Measurements from ENCODE around the gene EFHC1. TPM values are rescaled to one million over a fixed set of nuclear protein-coding genes. Genes with fewer than 3 reads are reported as not detected.

EFHC1 gene
- total RNA-seq, 1 experiment from 2014 or later, result 13.2 TPM

DNA sequence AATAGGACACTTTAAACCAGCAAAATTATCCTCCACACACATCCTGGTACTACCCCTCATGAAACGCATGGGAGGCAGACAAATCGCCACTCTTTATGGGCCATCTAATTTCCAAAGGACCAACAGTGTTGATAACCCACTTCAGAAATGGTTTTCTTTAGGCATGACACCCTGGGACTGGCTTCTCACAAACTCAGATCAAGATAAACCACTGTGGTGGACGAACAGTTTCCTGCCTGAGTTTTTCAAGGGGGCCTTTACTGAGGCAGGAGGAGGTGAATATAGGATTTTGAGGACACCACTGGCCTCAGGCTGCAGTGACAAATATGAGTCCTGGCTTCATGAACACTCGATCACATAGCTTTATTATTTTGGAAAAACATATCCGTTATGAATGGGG, 130.7 kb downstream of the EFHC1 start:
- no peaks in the 10 kb centered on the region for H4K20me1 ChIP-seq (ENCODE audit: control insufficient read depth, insufficient read depth, insufficient read length)
- no peak overlapping the region for H2BK120ac ChIP-seq (ENCODE audit: low read depth, low read length, poor library complexity, severe bottlenecking)
- no peak overlapping the region for H2AK5ac ChIP-seq (ENCODE audit: insufficient read length, low read length)
- H3K79me1 ChIP-seq (ENCODE audit: insufficient read depth, low read depth, low read length, poor library complexity, severe bottlenecking), result no peaks in the 10 kb centered on the region
- H3K27ac ChIP-seq (ENCODE audit: insufficient read length, low read depth, low read length), result no peak overlapping the region
- H4K5ac ChIP-seq (ENCODE audit: insufficient read length, low read depth, low read length), result no peak overlapping the region
- no peaks in the 10 kb centered on the region for H3K9me3 ChIP-seq (ENCODE audit: control insufficient read depth, low read depth, low read length)
- no peak overlapping the region for H2BK12ac ChIP-seq (ENCODE audit: insufficient read length, low read depth, low read length)
- H4K91ac ChIP-seq (ENCODE audit: insufficient read length, low read depth, low read length), result no peak overlapping the region
- TF ChIP-seq, protein P1, sequence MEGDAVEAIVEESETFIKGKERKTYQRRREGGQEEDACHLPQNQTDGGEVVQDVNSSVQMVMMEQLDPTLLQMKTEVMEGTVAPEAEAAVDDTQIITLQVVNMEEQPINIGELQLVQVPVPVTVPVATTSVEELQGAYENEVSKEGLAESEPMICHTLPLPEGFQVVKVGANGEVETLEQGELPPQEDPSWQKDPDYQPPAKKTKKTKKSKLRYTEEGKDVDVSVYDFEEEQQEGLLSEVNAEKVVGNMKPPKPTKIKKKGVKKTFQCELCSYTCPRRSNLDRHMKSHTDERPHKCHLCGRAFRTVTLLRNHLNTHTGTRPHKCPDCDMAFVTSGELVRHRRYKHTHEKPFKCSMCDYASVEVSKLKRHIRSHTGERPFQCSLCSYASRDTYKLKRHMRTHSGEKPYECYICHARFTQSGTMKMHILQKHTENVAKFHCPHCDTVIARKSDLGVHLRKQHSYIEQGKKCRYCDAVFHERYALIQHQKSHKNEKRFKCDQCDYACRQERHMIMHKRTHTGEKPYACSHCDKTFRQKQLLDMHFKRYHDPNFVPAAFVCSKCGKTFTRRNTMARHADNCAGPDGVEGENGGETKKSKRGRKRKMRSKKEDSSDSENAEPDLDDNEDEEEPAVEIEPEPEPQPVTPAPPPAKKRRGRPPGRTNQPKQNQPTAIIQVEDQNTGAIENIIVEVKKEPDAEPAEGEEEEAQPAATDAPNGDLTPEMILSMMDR (conservative IDR thresholded peaks at IDR 0.05), result no peak
- no peak overlapping the region for H3K56ac ChIP-seq (ENCODE audit: insufficient read length, low read depth, low read length)
- H3K4me1 Mint-ChIP-seq, result peaks cover 48 to 53% of the 10 kb centered on the region in 2 experiments
- H2BK5ac ChIP-seq (ENCODE audit: insufficient read length, low read length), result no peak overlapping the region
- no peak overlapping the region; a peak in 2 of 7 replicates for H3K27ac Mint-ChIP-seq
- H3K4me3 Mint-ChIP-seq, result no peak overlapping the region; a peak in 1 of 5 replicates
- H3K14ac ChIP-seq (ENCODE audit: insufficient read depth, low read length), result no peak overlapping the region
- no peaks in the 10 kb centered on the region for H3K27me3 ChIP-seq (ENCODE audit: insufficient read depth, low read length)
- no peaks in the 10 kb centered on the region for H3K27me3 Mint-ChIP-seq (ENCODE audit: low read depth)
- no peaks in the 10 kb centered on the region for H3K36me3 Mint-ChIP-seq (ENCODE audit: insufficient read depth in 1 of 3, low read depth in 3 of 3)
- no peak overlapping the region for H3K23ac ChIP-seq (ENCODE audit: insufficient read length, low read depth, low read length)
- no peak overlapping the region for H3K9ac ChIP-seq (ENCODE audit: extremely low read depth, insufficient read length, low read length)
- peaks cover 8% of the 10 kb centered on the region; the same call in 1 of the 2 replicates for H3K79me2 ChIP-seq (ENCODE audit: insufficient read depth, low read length)
- peaks cover 6% of the 10 kb centered on the region; the same call in 1 of the 2 replicates for H3K4me1 ChIP-seq (ENCODE audit: insufficient read depth, low read length)
- H4K8ac ChIP-seq (replicated peaks; ENCODE audit: insufficient read length, low read depth, low read length), result no peak overlapping the region
- H3K4ac ChIP-seq (ENCODE audit: low read depth, low read length), result no peak overlapping the region
- no peak for DNase-seq
- H3T11ph ChIP-seq (ENCODE audit: low read length), result no peak overlapping the region
- no peak overlapping the region for H3K18ac ChIP-seq (ENCODE audit: insufficient read length, low read depth, low read length)
- no peak overlapping the region for H2BK20ac ChIP-seq (ENCODE audit: low read depth, low read length, poor library complexity, severe bottlenecking)
- H3K4me2 ChIP-seq (ENCODE audit: insufficient read depth, insufficient read length, low read length), result no peak overlapping the region
- WGBS (ENCODE audit: extremely low coverage, insufficient read length, low lambda C conversion rate), result no CpG with 5 or more reads among the region's 5 CpGs
- no peak overlapping the region for H2BK15ac ChIP-seq (ENCODE audit: low read depth, low read length)
- no peak overlapping the region for H2AFZ ChIP-seq (ENCODE audit: low read length)
- H3K9me3 Mint-ChIP-seq, result no peaks in the 10 kb centered on the region
- no peaks in the 10 kb centered on the region for H3K23me2 ChIP-seq (ENCODE audit: insufficient read length, low read depth, low read length, poor library complexity, severe bottlenecking)

All from H9 (cell line).